DOHH2 (cell line): ENCODE results near the gene FOXK1.

Source experiments
- CTCF ChIP-seq: fragments of 200-600 bp; sonication (generic); IDR thresholded peaks from one replicate; pipeline ENCODE4 v1.5.1; 2014; ENCODE audit warnings: antibody characterized with exemption, mild to moderate bottlenecking, low read depth, low read length; ENCODE audit not compliant: poor library complexity, severe bottlenecking
- EZH2phosphoT487 ChIP-seq: fragments of 200-600 bp; sonication (generic); IDR thresholded peaks from 2 replicates; pipeline ENCODE4 v1.6.1; 2017; ENCODE audit warnings: borderline replicate concordance, mild to moderate bottlenecking, antibody characterized with exemption, low read length, moderate library complexity, mixed read lengths

GRCh38 chr7:4709187-4709586 lies 27.1 kb downstream of the FOXK1 start:
- TF ChIP-seq CTCF (no peak), EZH2phosphoT487 (no peak)
